Cardiac fibroblast (primary cell): ENCODE data around the gene ACSF3.

ENCODE experiments used
- DNase-seq, 2 donors: peaks; one replicate each; pipeline versions ENCODE4 v3.0.0 to v3.0.0-alpha.2; 2010; ENCODE audit warnings: low read depth in 2 of 2
- H3K4me3 ChIP-seq, 2 donors: replicated peaks in 1 of 2; 1 replicate in 1 of 2; 2 replicates in 1 of 2; pipeline ENCODE4 v1.5.1; 2011; ENCODE audit warnings: low read depth in 2 of 2, low read length in 2 of 2, mild to moderate bottlenecking in 2 of 2, moderate library complexity in 1 of 2
- TF ChIP-seq, protein P1 (sequence below): IDR thresholded peaks from one replicate; pipeline ENCODE4 v1.5.1; 2011; ENCODE audit warnings: low read depth, mild to moderate bottlenecking, low read length, inconsistent platforms

The ACSF3 gene

DNA sequence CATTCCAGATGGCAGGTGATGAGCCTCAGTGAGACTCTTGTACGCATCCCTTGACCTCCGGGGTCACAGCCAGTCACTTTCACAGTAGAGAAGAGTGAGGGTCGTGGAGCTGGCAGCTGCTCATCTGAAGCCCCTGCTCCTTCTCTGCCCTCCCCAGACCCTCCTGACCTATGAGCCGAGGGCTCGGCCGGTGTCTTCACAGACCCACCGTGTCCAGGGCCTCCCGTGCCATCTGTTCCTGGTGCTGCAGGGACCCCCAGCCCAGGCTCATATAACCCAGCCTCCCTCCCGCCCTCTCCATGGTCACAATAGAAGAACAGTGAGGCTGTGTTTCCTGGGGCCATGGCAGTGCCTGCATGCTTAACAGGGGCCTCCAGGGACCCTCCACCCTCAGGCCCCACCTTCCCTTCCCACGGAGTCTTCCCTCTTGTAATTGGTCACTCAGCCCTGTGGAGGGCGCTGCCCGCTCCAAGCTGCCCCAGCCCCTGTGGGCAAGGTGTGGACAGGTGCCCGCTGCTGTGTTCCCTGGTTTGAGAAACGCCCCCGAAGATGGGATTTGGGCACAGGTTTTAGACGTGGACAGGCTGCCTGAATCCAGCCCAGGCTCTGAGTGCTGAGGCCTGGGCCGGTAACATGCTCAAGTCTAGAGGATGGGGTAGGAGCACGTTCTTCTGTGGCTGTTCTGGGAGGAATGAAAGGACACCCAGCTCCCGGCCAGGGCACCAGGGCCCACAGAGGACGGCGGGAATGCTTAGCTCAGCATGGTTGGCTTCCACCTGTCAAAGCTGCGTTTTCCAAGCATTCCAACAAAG lies 38.7 kb downstream of the ACSF3 start:
- DNase-seq = no peak
- TF ChIP-seq, protein P1, sequence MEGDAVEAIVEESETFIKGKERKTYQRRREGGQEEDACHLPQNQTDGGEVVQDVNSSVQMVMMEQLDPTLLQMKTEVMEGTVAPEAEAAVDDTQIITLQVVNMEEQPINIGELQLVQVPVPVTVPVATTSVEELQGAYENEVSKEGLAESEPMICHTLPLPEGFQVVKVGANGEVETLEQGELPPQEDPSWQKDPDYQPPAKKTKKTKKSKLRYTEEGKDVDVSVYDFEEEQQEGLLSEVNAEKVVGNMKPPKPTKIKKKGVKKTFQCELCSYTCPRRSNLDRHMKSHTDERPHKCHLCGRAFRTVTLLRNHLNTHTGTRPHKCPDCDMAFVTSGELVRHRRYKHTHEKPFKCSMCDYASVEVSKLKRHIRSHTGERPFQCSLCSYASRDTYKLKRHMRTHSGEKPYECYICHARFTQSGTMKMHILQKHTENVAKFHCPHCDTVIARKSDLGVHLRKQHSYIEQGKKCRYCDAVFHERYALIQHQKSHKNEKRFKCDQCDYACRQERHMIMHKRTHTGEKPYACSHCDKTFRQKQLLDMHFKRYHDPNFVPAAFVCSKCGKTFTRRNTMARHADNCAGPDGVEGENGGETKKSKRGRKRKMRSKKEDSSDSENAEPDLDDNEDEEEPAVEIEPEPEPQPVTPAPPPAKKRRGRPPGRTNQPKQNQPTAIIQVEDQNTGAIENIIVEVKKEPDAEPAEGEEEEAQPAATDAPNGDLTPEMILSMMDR = no peak
- H3K4me3 ChIP-seq = no peak overlapping the region

DNA sequence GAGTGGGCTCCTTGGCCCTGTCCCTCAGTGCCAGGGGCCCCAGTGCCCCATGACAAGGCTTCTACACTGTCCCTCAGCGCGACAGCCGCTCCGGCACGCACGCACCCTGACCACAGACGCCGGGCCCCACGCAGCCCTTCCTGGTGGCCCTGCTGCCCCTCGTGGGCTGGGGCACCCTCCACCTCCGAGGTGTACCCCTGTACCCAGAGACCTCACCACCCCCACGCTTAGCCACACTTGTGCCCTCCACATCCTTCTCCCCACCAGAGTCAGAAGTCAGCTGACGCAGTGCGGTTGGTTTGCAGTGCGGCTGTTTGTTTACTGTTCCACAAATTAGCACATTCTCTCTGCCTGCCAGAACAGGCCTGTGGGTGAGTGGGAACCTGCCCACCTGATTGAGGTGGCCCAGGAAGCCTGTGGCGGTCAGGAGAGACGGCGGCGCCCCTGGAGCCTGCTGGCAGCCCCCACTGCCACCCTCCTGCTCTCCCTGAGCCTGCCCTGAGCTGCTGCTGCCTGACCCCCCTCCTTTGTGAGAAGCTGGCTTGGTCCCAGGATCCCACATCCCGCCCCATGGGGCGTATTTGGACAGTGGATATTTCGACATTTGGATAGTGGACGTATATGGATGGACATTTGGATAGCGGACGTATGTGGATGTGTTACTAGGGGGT lies 39.9 kb downstream of the ACSF3 start:
- TF ChIP-seq, protein P1 = no peak
- no peak for DNase-seq
- no peak overlapping the region for H3K4me3 ChIP-seq

DNA sequence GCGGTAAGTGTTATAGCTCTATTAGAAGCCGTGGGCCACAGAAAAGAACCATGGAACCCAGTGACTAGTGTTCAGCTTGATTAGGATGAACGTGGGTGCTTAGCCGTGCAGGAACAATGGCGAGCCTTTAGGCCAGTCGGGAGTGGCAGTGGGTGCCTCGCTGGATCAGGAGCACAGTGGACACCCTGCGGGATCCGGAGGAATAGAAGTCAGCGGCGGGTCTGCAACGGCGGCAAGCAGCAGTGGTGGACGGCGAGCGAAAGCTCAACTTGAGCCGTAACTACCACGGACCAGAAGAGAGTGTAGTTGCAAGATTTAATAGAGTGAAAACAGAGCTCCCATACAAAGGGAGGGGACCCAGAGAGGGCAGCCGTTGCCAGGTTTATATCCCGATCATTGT lies 40.6 kb downstream of the ACSF3 start:
- DNase-seq = no peak

DNA sequence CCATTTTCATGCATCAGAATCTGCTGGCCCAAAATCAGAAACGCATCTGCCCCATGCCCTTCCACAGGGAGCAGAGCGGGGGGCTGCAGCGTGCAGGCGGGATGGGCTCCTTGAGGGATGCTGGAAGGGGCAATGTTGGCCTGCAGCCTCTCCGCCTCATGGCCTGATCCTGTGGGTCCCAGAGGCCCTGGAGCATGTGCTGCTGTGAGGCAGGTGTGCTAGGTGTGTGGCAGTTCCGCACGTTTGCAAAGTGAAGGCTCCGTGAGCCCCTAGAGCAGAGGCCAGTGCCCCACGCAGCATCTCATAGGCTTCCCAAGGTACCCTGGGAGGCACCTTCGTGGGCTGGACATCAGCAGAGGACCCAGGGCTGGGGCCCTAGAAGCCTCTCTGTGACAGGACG lies 41.5 kb downstream of the ACSF3 start:
- no peak overlapping the region for H3K4me3 ChIP-seq
- TF ChIP-seq, protein P1 = no peak
- DNase-seq = no peak

More for the DNA sequence above, 40.6 kb downstream of the ACSF3 start:
- H3K4me3 ChIP-seq = no peak overlapping the region
- TF ChIP-seq, protein P1 = no peak

DNA sequence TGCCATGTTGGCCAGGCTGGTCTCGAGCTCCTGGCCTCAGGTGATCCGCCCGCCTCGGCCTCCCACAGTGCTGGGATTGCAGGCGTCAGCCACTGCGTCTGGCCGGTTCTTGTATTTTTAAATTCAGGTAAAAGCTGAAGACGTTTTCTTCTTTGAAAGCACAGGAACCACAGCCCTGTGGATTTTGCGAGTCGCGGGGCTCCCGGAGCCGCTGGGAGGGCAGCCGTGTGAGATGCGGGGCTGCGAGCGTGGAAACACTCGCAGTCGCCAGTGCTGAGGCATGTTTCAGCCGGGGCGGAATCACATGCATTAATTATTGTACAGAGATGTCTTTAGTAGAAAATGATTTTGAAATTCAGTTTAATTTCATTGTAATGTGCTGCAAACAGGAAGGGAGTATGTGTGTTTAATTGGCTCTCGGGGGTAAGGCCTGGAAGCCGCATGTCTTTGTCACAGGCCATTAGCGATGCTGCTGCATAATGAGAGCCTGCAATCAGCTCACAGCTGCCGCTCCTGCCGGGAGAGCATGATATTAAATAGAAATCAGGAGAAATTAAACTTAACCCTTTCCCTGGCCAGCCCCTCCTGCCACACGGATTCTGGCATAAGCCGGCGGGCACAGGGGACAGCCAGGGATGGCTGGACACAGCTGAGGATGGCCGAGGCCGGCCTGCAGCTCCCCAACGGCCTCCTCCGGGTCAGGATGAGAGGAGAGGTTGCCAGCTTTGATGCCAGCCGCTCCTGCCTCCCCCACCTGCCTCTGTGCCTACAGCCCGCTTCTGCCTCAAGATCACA lies 42.5 kb downstream of the ACSF3 start:
- no peak overlapping the region for H3K4me3 ChIP-seq
- TF ChIP-seq, protein P1 = no peak
- DNase-seq = no peak

DNA sequence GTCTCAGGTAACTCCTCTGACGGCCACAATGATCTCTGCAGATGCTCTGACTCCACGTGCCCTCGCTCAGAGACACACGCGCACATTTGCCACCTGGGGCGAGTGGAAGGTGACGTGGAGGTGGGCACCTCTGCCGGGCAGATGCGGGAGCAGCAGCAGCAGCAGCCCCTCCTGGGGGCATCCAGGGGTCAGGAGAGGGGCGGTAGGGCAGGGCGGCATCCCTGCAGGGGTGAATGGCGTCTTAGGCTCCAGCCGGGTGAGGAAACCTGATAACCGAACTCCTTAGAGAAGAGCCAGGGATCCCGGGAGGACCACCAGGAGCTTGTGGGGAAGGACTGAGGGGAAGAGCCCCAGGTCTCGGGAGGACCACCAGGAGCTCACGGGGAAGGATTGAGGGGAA lies 43.3 kb downstream of the ACSF3 start:
- DNase-seq = no peak
- TF ChIP-seq, protein P1 = no peak
- no peak overlapping the region for H3K4me3 ChIP-seq
